ENCODE data around the gene APOA4. TPM values are rescaled to one million over a fixed set of nuclear protein-coding genes. Genes with fewer than 3 reads are reported as not detected.

APOA4 gene
- polyA plus RNA-seq, 1 of the 3 experiments (the other 2 are of a cell fraction), result not detected

GRCh38 chr11:116866804-116867455 is 43.8 kb upstream of the APOA4 start (continued):
- TF ChIP-seq, protein P1, sequence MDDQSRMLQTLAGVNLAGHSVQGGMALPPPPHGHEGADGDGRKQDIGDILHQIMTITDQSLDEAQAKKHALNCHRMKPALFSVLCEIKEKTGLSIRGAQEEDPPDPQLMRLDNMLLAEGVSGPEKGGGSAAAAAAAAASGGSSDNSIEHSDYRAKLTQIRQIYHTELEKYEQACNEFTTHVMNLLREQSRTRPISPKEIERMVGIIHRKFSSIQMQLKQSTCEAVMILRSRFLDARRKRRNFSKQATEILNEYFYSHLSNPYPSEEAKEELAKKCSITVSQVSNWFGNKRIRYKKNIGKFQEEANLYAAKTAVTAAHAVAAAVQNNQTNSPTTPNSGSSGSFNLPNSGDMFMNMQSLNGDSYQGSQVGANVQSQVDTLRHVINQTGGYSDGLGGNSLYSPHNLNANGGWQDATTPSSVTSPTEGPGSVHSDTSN (IDR thresholded peaks at IDR 0.05), result no peak

DNA sequence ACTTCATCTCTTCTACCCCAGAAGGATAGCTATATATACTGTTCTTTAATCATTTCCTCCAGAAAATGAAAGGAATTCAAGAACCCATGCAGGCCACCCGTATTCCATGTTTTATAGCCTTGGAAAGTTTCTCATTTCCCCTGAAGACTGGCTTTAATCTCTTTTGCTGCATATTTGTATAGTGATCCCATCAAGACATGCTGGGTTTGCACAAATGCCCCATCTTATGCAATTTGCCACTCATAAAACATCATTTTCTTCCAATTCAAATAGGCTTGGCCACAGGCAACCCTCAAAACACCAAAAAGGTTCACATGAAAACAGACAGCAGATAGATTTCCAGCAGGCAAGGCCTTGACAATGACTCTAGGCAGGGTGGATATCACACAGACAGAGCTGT is 42.6 kb upstream of the APOA4 start:
- ChIA-PET POLR2A (no interaction called here), CTCF (interaction anchor here (1.3 to 3.7 kb wide), 3 partner anchors 14 to 362 kb away, joined by 3 to 20 read pairs (median 9); partner anchors contain the start of gene APOA5)
- no peaks in the 10 kb centered on the region for H4K20me1 ChIP-seq (ENCODE audit: insufficient read depth)
- H3K9me2 ChIP-seq, result no peaks in the 10 kb centered on the region
- H3K27ac ChIP-seq (ENCODE audit: low read depth in 2 of 2, low read length in 1 of 2), result no peak overlapping the region
- no peak overlapping the region for H2AFZ ChIP-seq (ENCODE audit: low read depth)
- peaks cover 16% of the 10 kb centered on the region for H3F3A ChIP-seq (replicated peaks; ENCODE audit: insufficient read depth)
- 77% methylated on average over 1 of the region's 1 CpG for WGBS (ENCODE audit: low lambda C conversion rate)
- H3K79me2 ChIP-seq (ENCODE audit: insufficient read depth), result no peaks in the 10 kb centered on the region
- H3K9me3 ChIP-seq, result no peaks in the 10 kb centered on the region
- no peak for DNase-seq
- H3K36me3 ChIP-seq (replicated peaks in 1 of 2; ENCODE audit: control insufficient read depth in 1 of 2, insufficient read depth in 2 of 2, low read length in 1 of 2), result peaks cover 30 to 54% of the 10 kb centered on the region in 2 experiments
- H3K4me2 ChIP-seq, result no peak overlapping the region
- TF ChIP-seq IRF3 (IDR thresholded peaks at IDR 0.05; ENCODE audit: low read depth, low read length) (no peak), NFIC (IDR thresholded peaks at IDR 0.05; ENCODE audit: borderline replicate concordance) (no peak), EZH2phosphoT487 (IDR thresholded peaks at IDR 0.05; ENCODE audit: borderline replicate concordance, low read depth) (no peak), CHD2 (IDR thresholded peaks at IDR 0.05; ENCODE audit: low read length, partially characterized antibody) (no peak), TAF1 (IDR thresholded peaks at IDR 0.05; ENCODE audit: borderline replicate concordance, low read depth, low read length) (no peak), RAD21 (IDR thresholded peaks at IDR 0.05; ENCODE audit: low read length) (no peak)
- TF ChIP-seq, protein P2, sequence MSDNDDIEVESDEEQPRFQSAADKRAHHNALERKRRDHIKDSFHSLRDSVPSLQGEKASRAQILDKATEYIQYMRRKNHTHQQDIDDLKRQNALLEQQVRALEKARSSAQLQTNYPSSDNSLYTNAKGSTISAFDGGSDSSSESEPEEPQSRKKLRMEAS (IDR thresholded peaks at IDR 0.05; ENCODE audit: low read depth), result no peak
- peaks cover 20 to 22% of the 10 kb centered on the region in 2 experiments for H3K4me1 ChIP-seq (ENCODE audit: control insufficient read depth in 1 of 2, insufficient read depth in 2 of 2, low read depth in 1 of 2, low read length in 1 of 2)
- H3K9ac ChIP-seq, result no peak overlapping the region
- H3K4me3 ChIP-seq (ENCODE audit: low read depth in 2 of 2, low read length in 1 of 2), result no peak overlapping the region
- H3K27me3 ChIP-seq (ENCODE audit: insufficient read depth), result no peaks in the 10 kb centered on the region

- H3K27ac ChIP-seq (ENCODE audit: low read depth in 2 of 2, low read length in 1 of 2), result no peak overlapping the region
- no peak overlapping the region for H3K4me2 ChIP-seq
- H3K4me3 ChIP-seq (ENCODE audit: low read depth in 2 of 2, low read length in 1 of 2), result no peak overlapping the region
- DNase-seq, result no peak
- 93% methylated on average over 5 of the region's 5 CpGs for WGBS (ENCODE audit: low lambda C conversion rate)
- no peak overlapping the region for H2AFZ ChIP-seq (ENCODE audit: low read depth)
- peaks cover 31 to 50% of the 10 kb centered on the region in 2 experiments for H3K36me3 ChIP-seq (replicated peaks in 1 of 2; ENCODE audit: control insufficient read depth in 1 of 2, insufficient read depth in 2 of 2, low read length in 1 of 2)
- POLR2A ChIA-PET, result no interaction called here
- no peaks in the 10 kb centered on the region for H3K27me3 ChIP-seq (ENCODE audit: insufficient read depth)
- H3K79me2 ChIP-seq (ENCODE audit: insufficient read depth), result no peaks in the 10 kb centered on the region
- H4K20me1 ChIP-seq (ENCODE audit: insufficient read depth), result no peaks in the 10 kb centered on the region
- no peaks in the 10 kb centered on the region for H3K9me3 ChIP-seq
- H3K4me1 ChIP-seq (ENCODE audit: control insufficient read depth in 1 of 2, insufficient read depth in 2 of 2, low read depth in 1 of 2, low read length in 1 of 2), result peaks cover 19 to 21% of the 10 kb centered on the region in 2 experiments
- peaks cover 16% of the 10 kb centered on the region for H3F3A ChIP-seq (replicated peaks; ENCODE audit: insufficient read depth)
- CTCF ChIA-PET, result interaction anchor here (1.3 to 3.7 kb wide), 5 partner anchors 15 to 363 kb away, joined by 3 to 20 read pairs (median 9); partner anchors contain the start of gene APOA5
- H3K9ac ChIP-seq, result no peak overlapping the region
- no peaks in the 10 kb centered on the region for H3K9me2 ChIP-seq
- TF ChIP-seq JUND (IDR thresholded peaks at IDR 0.05) (no peak), SMC3 (IDR thresholded peaks at IDR 0.05; ENCODE audit: low read depth, low read length) (no peak), RXRA (IDR thresholded peaks at IDR 0.05; ENCODE audit: borderline replicate concordance, low read depth) (no peak), TEAD4 (IDR thresholded peaks at IDR 0.05; ENCODE audit: borderline replicate concordance, insufficient read depth) (no peak), MEF2A (IDR thresholded peaks at IDR 0.05; ENCODE audit: borderline replicate concordance, low read depth) (no peak), RFX5 (IDR thresholded peaks at IDR 0.05; ENCODE audit: low read length) (no peak), TCF12 (IDR thresholded peaks at IDR 0.05) (peak; percentile 61), NRF1 (IDR thresholded peaks at IDR 0.05; ENCODE audit: low read depth, low read length) (no peak), EP300 (IDR thresholded peaks at IDR 0.05; ENCODE audit: borderline replicate concordance in 1 of 2, low read depth in 1 of 2, low read length in 1 of 2) (no peak), GABPA (IDR thresholded peaks at IDR 0.05; ENCODE audit: low read depth) (no peak), YY1 (IDR thresholded peaks at IDR 0.05; ENCODE audit: low read depth) (no peak), RCOR1 (IDR thresholded peaks at IDR 0.05; ENCODE audit: low read length) (no peak)
- TF ChIP-seq, protein P3, sequence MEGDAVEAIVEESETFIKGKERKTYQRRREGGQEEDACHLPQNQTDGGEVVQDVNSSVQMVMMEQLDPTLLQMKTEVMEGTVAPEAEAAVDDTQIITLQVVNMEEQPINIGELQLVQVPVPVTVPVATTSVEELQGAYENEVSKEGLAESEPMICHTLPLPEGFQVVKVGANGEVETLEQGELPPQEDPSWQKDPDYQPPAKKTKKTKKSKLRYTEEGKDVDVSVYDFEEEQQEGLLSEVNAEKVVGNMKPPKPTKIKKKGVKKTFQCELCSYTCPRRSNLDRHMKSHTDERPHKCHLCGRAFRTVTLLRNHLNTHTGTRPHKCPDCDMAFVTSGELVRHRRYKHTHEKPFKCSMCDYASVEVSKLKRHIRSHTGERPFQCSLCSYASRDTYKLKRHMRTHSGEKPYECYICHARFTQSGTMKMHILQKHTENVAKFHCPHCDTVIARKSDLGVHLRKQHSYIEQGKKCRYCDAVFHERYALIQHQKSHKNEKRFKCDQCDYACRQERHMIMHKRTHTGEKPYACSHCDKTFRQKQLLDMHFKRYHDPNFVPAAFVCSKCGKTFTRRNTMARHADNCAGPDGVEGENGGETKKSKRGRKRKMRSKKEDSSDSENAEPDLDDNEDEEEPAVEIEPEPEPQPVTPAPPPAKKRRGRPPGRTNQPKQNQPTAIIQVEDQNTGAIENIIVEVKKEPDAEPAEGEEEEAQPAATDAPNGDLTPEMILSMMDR (IDR thresholded peaks at IDR 0.05), result no peak
- TF ChIP-seq, protein P4, sequence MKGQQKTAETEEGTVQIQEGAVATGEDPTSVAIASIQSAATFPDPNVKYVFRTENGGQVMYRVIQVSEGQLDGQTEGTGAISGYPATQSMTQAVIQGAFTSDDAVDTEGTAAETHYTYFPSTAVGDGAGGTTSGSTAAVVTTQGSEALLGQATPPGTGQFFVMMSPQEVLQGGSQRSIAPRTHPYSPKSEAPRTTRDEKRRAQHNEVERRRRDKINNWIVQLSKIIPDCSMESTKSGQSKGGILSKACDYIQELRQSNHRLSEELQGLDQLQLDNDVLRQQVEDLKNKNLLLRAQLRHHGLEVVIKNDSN (IDR thresholded peaks at IDR 0.05; ENCODE audit: borderline replicate concordance, low read depth), result no peak
- TF ChIP-seq, protein P2 (IDR thresholded peaks at IDR 0.05; ENCODE audit: low read depth), result no peak
Observed at GRCh38 chr11:116864531-116864930, 41.4 kb upstream of the APOA4 start.

Measured in SK-N-SH (cell line).